ENCODE data around the gene WASF3.

WASF3 gene

GRCh38 chr13:26548205-26548765 lies 9.2 kb upstream of the WASF3 start:
- DNase-seq = no peak

GRCh38 chr13:26549713-26550112 lies 7.8 kb upstream of the WASF3 start:
- no peak for DNase-seq

GRCh38 chr13:26551255-26551860 lies 6.1 kb upstream of the WASF3 start:
- DNase-seq = no peak

DNA sequence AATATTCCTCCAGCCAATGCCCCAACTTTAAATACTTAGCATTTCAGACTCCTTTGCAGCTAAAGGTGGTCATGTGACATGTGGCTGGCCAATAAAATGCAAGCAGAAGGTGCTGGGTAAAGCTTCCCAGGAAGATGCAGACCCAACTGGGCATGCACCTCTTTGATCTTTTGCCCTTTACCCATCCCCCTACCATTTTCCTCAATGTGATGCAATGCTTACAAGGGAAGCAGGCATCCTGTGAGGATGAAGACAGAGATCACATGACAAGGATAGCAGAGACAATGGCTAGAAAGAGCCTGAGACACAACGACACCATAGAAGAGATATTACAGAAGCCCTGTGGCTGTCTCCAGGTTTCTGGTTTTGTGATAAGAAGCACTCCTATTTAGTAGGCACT lies 2.1 kb upstream of the WASF3 start:
- no peak for DNase-seq

GRCh38 chr13:26557051-26557392 lies 461 bp upstream of the WASF3 start:
- DNase-seq = no peak

- no peak for DNase-seq
Observed at GRCh38 chr13:26558074-26558805, 757 bp downstream of the WASF3 start.

DNA sequence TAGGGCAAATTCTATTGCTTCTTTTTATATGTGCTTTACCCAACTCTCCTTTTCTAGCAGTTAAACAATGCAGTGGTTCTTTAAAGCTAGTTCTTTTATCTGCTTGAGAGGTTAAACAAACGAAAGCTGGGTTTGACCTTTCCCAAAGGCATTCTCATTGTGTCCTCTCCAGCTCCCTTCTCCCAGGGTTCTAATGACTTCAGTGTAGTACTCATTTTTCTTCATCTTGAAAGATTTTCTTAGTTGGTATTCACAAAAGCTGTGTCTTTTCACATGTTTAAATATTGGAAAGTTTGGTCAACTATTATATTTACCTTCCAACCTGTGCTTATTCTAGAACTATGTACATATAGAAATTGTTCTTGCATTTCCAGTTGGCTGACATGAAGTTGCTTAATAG lies 1.5 kb downstream of the WASF3 start:
- DNase-seq = no peak

DNA sequence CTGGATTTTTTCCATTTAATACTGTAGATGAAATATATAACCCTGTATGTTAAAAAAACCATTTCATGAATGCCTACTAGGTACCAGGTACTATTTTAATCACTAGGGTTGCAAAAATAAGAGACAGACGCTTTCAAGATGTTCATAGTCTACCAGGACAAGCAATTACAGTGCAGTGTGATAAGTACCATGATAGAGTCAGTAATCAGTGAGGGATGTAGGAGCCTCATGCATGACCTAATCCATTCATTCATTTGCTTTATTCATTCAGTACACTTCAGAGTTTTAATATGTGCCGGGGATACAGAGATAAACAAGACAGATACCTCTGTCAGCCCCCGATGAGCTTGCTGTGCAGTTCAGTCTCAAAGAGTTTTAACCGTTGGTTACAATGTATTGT lies 3.0 kb downstream of the WASF3 start:
- no peak for DNase-seq

DNA sequence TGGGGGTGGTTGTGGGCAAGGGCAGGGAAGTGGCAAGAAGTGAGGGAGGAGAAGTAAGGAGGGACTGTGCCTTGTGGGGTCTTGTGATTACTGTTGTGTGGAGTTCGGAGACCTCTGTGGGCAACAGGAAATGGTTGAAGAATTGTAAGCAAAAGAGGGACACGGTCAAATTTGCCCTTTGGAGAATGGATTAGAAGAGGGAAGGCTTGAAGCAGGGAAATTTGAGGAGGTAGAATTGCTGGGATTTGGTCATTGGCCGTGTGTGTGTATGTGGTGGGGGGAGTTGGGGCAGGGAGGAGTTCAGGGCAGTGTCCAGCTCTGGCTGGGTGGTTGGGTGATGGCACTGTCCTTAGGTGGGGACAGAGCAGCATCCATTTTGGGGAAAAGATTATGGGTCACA lies 3.6 kb downstream of the WASF3 start:
- no peak for DNase-seq

GRCh38 chr13:26561651-26562511 lies 4.4 kb downstream of the WASF3 start:
- DNase-seq = no peak

- DNase-seq = no peak
Observed at GRCh38 chr13:26562512-26562890, 5.0 kb downstream of the WASF3 start.

GRCh38 chr13:26563713-26564112 lies 6.2 kb downstream of the WASF3 start:
- DNase-seq = no peak

DNA sequence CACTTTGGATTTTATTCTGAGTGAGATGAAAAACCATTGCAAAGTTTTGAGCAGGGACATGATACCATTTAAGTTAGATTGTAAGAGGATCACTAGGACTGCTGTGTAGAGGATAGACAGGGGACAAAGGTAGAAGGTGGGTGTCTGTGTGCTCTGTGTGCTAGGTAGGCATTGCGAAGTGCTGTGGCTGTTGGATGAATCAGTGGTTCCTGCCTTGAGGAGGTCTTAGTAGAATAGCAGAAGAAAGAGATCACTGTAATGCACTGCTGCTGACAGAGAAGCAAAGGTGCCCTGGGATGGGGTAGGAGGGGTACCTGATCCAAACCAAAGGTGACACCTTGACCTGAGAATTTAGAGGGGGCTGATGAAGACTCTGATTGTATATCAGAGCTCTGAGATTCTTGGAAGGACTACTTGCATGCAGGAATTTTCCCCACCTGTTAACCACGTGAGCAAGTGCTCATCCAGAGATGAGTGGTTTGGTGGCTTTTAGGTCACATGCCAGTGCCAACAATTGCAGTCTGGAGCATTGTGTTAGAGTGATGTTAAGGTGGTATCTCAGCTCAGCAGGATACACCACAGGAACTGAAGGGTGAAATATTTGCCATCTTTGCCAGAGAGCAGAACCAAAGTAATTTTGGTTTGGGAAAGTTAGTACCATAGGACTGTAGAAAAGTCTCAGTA lies 10.8 kb downstream of the WASF3 start:
- DNase-seq = no peak

- DNase-seq = no peak
Observed at GRCh38 chr13:26571518-26571917, 14.0 kb downstream of the WASF3 start.

DNA sequence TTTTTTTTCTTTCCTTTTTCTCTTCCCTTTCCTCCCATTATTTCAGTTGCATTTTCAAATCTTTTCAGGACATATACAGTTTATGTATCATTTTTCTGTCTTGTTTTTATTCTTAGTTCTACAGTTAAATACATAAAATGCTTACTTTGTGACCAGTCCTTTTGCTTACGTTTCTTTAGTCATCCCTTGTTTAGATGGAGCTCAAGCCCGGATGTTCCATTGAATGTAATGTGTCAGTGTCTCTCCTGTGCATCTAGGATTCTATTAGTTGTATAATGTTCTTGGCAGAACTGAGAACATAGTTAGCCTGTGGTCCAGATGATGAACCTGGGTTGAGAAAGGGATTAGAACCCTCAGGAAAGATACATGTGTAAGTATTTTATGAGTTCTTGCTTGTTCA lies 17.8 kb downstream of the WASF3 start:
- no peak for DNase-seq

- no peak for DNase-seq
Observed at GRCh38 chr13:26579580-26579979, 22.1 kb downstream of the WASF3 start.

DNA sequence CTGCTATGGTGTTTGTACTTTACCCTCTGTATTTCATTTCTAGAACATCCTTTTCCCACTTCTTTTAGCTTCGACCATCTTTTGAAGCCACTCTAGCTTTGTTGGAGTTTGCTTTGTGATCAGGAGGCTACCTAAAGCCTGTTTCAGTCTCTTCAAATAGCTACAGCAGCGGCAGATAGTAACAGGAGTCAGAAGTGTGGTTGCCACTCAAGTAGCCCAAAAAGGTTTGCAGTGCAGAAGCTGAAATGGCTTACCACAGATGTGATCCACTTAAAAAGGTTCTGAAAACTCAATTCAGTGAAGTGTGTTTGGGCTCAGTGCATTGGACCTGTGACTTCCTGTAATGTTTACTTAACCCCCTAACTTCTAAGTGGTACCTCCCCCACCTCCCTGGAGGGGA lies 26.2 kb downstream of the WASF3 start:
- DNase-seq = no peak

- DNase-seq = no peak
Observed at GRCh38 chr13:26584713-26585112, 27.2 kb downstream of the WASF3 start.

- DNase-seq = no peak
Observed at GRCh38 chr13:26585136-26585535, 27.7 kb downstream of the WASF3 start.

DNA sequence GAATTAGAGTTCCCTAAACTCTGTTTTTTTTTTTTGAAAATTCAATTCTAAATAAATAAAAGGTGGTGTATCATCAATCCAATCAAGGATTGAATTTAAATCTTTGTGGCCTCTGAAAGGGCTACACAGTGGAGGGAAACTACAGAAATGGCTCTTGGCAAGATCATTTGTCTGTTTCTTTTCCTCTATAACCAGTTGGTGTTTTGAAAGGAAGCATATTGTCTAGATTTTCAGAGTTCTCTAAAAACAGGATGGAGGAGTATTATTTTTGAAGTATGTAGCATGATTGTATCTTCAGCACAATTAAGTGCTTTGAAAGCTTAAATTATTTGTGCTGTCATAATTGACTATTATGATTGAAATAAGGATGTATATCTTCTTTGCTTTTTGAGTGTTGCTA lies 29.8 kb downstream of the WASF3 start:
- DNase-seq = no peak

DNA sequence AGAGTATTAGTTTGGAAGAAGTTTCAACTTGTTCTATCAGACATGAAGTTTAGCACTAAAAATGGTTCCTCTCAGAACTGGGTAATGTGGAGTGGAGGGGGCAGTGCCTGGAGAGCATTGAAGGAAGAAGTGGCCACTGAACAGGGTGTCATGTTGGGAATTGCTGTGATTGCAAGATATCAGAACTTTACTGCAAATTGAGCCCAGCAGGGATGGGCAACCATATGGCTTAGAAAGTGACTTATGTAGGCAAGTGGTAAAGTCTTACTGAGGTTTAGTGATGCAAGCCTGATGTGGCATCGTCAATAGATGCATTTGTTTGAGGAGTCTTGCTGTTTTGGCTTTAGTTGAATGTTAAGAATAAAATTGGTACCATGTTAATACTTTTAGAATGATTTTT lies 31.7 kb downstream of the WASF3 start:
- DNase-seq = no peak

- no peak for DNase-seq
Observed at GRCh38 chr13:26589754-26590153, 32.3 kb downstream of the WASF3 start.

GRCh38 chr13:26590379-26590778 lies 32.9 kb downstream of the WASF3 start:
- no peak for DNase-seq
